Activated B cell treated with CpG ODN at 0.5 μM for 24 hours (primary cell): ENCODE data around the gene PPP6C. TPM values are rescaled to one million over a fixed set of nuclear protein-coding genes. Genes with fewer than 3 reads are reported as not detected.

Experiments used
- ATAC-seq: fragments of 200-7000 bp; cut with Tn5 transposase; one replicate; pipeline ENCODE4 v1.10.0; 2021; ENCODE audit warnings: low read depth, mild to moderate bottlenecking, moderate library complexity
- CTCF ChIA-PET: fragments of 350-600 bp; sonication (Branson Sonifier 250); formaldehyde crosslinking; loops from one replicate; lab custom pipeline; 2021; ENCODE audit warnings: antibody characterized with exemption; lab: Charles Lee
- POLR2A ChIA-PET: fragments of 350-600 bp; sonication (Branson Sonifier 250); formaldehyde crosslinking; loops from one replicate; lab custom pipeline; 2021; ENCODE audit warnings: antibody characterized with exemption; lab: Charles Lee
- DNase-seq: peaks from one replicate; pipeline ENCODE4 v3.0.0; 2022
- H3K27ac Mint-ChIP-seq: one replicate; pipeline ENCODE4 v1.8.0; 2020; ENCODE audit warnings: mixed read lengths
- H3K27me3 Mint-ChIP-seq: one replicate; pipeline ENCODE4 v1.8.0; 2021; ENCODE audit warnings: mixed read lengths
- H3K36me3 Mint-ChIP-seq: one replicate; pipeline ENCODE4 v1.8.0; 2021; ENCODE audit warnings: low read depth, mixed read lengths
- H3K4me1 Mint-ChIP-seq: one replicate; pipeline ENCODE4 v1.8.0; 2021; ENCODE audit warnings: mixed read lengths
- H3K4me3 Mint-ChIP-seq: one replicate; pipeline ENCODE4 v1.8.0; 2020; ENCODE audit warnings: mild to moderate bottlenecking, mixed read lengths
- H3K9me3 Mint-ChIP-seq: one replicate; pipeline ENCODE4 v1.8.0; 2020; ENCODE audit warnings: mixed read lengths
- intact Hi-C: fragments of 100-400 bp; cut with micrococcal nuclease; formaldehyde crosslinking; loops from one replicate; pipeline ENCODE4 v1.15.1; 2024
- total RNA-seq: library from RNA; stranded (reverse); gene quantifications from 2 replicates; pipeline ENCODE4 v1.2.3, GENCODE V29; 2022
- TF ChIP-seq, protein P1 (sequence below): fragments of 200-600 bp; IDR thresholded peaks from one replicate; pipeline ENCODE4 v1.8.0; 2022; ENCODE audit warnings: antibody characterized with exemption, mild to moderate bottlenecking

The PPP6C gene
- total RNA-seq, 1 donor from 2014 or later = 41.2 TPM

DNA sequence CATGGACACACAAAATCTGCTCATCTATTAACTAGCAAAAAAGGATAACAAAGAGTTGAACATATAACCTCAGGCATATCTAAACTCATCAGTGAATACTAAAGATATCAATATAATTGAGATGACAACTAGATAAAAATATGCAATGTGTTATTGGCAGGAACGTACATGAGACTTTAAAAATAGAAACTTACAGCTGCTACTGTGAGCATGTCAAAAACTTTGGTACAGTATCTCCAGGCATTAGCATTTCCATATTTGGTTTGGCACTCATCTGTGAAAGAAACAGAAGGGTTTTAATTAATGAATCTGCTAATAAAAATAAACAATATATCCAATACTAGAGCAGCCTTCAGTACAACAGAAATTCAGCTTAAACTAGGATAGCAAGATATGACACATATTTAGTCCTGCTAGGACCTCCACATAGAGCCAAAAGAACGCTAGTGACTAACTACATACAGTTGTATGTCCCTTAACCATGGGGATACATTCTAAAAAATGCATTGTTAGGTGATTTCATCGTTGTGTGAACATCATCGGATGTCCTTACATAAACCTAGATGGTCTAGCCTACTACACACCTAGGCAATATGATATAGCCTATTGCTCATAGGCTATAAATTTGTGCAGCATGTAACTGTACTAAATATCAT, 35.8 kb downstream of the PPP6C start:
- no peak overlapping the region for H3K4me3 Mint-ChIP-seq
- no peak overlapping the region for H3K27ac Mint-ChIP-seq
- H3K36me3 Mint-ChIP-seq = peaks cover 71% of the 10 kb centered on the region
- no peaks in the 10 kb centered on the region for H3K9me3 Mint-ChIP-seq
- DNase-seq (no peak), ATAC-seq (no peak)
- H3K27me3 Mint-ChIP-seq = no peaks in the 10 kb centered on the region
- intact Hi-C loops = no loop called here
- POLR2A ChIA-PET = no interaction called here
- no peaks in the 10 kb centered on the region for H3K4me1 Mint-ChIP-seq
- TF ChIP-seq, protein P1, sequence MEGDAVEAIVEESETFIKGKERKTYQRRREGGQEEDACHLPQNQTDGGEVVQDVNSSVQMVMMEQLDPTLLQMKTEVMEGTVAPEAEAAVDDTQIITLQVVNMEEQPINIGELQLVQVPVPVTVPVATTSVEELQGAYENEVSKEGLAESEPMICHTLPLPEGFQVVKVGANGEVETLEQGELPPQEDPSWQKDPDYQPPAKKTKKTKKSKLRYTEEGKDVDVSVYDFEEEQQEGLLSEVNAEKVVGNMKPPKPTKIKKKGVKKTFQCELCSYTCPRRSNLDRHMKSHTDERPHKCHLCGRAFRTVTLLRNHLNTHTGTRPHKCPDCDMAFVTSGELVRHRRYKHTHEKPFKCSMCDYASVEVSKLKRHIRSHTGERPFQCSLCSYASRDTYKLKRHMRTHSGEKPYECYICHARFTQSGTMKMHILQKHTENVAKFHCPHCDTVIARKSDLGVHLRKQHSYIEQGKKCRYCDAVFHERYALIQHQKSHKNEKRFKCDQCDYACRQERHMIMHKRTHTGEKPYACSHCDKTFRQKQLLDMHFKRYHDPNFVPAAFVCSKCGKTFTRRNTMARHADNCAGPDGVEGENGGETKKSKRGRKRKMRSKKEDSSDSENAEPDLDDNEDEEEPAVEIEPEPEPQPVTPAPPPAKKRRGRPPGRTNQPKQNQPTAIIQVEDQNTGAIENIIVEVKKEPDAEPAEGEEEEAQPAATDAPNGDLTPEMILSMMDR = no peak
- CTCF ChIA-PET = no interaction called here

DNA sequence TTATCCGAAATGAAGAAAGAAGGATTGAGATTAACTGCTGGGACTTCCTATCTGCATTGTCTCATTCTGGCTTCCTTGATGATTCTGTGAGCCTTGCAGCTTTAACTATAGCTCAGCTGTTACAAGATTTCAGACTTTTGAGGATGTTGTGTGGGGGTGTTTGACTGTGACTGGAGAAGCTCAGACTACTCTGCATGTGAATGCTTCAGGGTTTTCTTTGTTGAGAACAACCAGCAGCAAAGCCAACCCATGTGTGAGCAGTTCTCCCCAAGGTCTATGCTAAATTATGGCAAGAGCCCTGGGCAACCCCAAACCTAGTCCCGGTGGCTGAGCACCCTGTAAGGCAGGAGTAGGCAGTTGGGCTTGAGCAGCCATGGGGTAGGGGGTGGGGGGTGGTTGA, 37.9 kb downstream of the PPP6C start:
- Mint-ChIP-seq H3K27ac (no peak overlapping the region), H3K4me1 (no peaks in the 10 kb centered on the region), H3K27me3 (no peaks in the 10 kb centered on the region), H3K4me3 (no peak overlapping the region), H3K36me3 (peaks cover 63% of the 10 kb centered on the region), H3K9me3 (no peaks in the 10 kb centered on the region)
- intact Hi-C loops = no loop called here
- TF ChIP-seq, protein P1 = no peak
- ChIA-PET POLR2A (interaction anchor here (1.0 kb wide), 1 partner anchor 89 kb away, joined by 11 read pairs; no protein-coding TSS in a partner anchor), CTCF (no interaction called here)
- no peak for ATAC-seq
- DNase-seq = no peak

DNA sequence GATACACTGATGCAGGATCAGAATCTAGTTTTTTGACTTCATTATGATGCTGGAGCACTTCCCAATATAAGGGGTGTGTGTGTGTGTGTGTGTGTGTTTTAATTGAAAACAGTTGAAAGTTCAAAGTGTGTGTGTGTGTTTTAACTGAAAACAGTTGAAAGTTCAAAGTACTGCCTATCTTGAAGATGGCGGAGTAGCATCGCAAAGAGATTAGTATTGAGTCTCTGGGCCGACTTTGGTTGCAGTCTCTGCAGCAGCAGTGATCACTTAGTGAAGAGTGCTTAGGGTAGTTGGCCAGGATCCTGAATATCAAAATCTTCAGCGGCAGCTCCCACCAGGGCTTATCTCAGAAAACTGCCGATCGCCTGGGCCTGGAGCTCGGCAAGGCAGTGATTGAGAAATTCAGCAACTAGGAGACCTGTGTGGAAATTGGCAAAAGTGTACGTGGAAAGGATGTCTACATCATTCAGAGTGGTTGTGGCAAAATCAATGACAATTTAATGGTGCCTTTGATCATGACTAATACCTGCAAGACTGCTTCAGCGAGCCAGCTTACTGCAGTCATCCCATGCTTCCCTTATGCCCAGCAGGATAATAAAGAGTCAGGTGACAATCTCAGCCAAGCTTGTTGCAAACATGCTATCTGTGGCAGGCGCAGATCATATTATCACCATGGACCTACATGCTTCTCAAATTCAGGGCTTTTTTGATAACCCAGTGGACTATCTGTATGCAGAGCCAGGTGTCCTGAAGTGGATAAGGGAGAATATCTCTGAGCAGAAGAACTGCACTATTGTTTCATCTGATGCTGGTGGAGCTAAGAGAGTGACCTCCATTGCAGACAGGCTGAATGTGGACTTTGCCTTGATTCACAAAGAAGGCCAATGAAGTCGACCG, 39.0 kb downstream of the PPP6C start:
- POLR2A ChIA-PET = no interaction called here
- H3K27ac Mint-ChIP-seq = no peak overlapping the region

DNA sequence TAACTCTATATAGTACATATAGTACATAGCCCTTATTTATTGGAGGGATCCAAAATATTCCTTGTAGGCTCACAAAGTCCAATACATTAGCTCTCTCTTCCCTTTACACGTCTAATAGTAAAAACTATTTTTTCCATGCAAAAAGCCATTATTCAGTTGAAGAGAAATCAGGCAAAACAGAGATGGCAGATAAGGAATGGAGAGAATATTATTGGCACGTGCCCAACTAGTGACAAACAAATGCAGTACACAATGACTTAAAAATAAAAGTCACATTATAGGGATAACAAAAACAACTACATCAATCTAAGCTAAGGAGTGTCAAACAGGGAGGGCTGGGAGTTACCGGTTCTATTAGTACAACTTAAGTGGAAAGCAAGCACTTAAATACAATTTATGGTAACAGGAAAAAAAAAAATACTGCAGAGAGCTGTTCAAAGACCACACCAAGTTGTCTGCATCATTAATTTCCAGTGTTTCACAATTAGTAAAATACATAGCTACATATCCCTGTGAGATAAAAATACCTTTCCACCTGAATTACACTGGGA, 42.1 kb downstream of the PPP6C start:
- Mint-ChIP-seq H3K36me3 (peaks cover 36% of the 10 kb centered on the region), H3K27ac (no peak overlapping the region), H3K9me3 (no peaks in the 10 kb centered on the region), H3K4me1 (peaks cover 13% of the 10 kb centered on the region), H3K4me3 (no peak overlapping the region), H3K27me3 (no peaks in the 10 kb centered on the region)
- no peak for ATAC-seq
- intact Hi-C loops = loop anchor here (1.0 to 10.0 kb wide), 2 partner anchors 42 to 227 kb away; partner anchors contain the start of gene PPP6C
- ChIA-PET POLR2A (no interaction called here), CTCF (no interaction called here)
- TF ChIP-seq, protein P1 = no peak
- no peak for DNase-seq

More for the DNA sequence above, 39.0 kb downstream of the PPP6C start:
- CTCF ChIA-PET = no interaction called here
- ATAC-seq (no peak), DNase-seq (no peak)
- Mint-ChIP-seq H3K4me3 (no peak overlapping the region), H3K9me3 (no peaks in the 10 kb centered on the region), H3K27me3 (no peaks in the 10 kb centered on the region), H3K36me3 (peaks cover 61% of the 10 kb centered on the region), H3K4me1 (peaks cover 4% of the 10 kb centered on the region)
- intact Hi-C loops = no loop called here
- TF ChIP-seq, protein P1 = no peak

DNA sequence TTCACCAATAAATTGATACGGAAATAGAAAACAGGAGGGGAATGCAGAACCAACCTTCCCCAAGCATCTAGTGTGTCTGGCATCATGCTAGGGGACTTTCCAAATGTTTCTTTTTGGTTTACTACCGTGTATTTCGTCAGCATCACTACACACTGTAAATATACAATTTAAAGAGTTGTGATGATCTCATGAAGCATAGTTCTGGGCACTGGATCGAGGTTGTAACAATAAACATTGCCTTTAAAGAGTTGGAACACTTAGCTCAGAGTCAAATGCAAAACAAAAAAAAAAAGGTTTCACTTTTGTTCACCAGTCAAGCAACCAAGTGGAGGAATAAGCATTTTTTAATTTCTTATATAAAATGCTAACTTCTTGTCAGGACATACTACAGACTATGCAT, 43.4 kb downstream of the PPP6C start:
- DNase-seq = no peak
- no peaks in the 10 kb centered on the region for H3K27me3 Mint-ChIP-seq
- H3K27ac Mint-ChIP-seq = no peak overlapping the region
- ATAC-seq = no peak
- peaks cover 19% of the 10 kb centered on the region for H3K4me1 Mint-ChIP-seq
- H3K9me3 Mint-ChIP-seq = no peaks in the 10 kb centered on the region
- H3K4me3 Mint-ChIP-seq = no peak overlapping the region
- H3K36me3 Mint-ChIP-seq = peaks cover 24% of the 10 kb centered on the region
- TF ChIP-seq, protein P1 = no peak
- POLR2A ChIA-PET = no interaction called here
- intact Hi-C loops = loop anchor here (10.0 kb wide), 1 partner anchor 229 kb away; no protein-coding TSS in a partner anchor
- CTCF ChIA-PET = no interaction called here
